Dendritic cell treated with granulocyte-macrophage colony-stimulating factor and Interleukin-4, amounts not matched to agents 40 ng/mL and 50 ng/mL, for 4 days (primary cell): Measurements from ENCODE around the gene ZNF429.
A peak's percentile ranks its signal among the peaks of the same experiment; 100 is the strongest.
"Not testable (repeated sequence)": the region's sequence is repeated elsewhere in the genome, so short reads cannot be mapped to it uniquely, and the experiment has no call there.

Experiments used
- H3K27ac Mint-ChIP-seq: one replicate; pipeline ENCODE4 v1.8.0; 2022; ENCODE audit warnings: mild to moderate bottlenecking, mixed read lengths
- H3K27me3 Mint-ChIP-seq: one replicate; pipeline ENCODE4 v1.8.0; 2022; ENCODE audit warnings: mild to moderate bottlenecking, mixed read lengths
- H3K36me3 Mint-ChIP-seq: one replicate; pipeline ENCODE4 v1.8.0; 2022; ENCODE audit warnings: low read depth, mixed read lengths
- H3K4me1 Mint-ChIP-seq: one replicate; pipeline ENCODE4 v1.8.0; 2022; ENCODE audit warnings: low read depth, mixed read lengths
- H3K4me3 Mint-ChIP-seq: one replicate; pipeline ENCODE4 v1.8.0; 2022; ENCODE audit warnings: mild to moderate bottlenecking, moderate library complexity, mixed read lengths
- H3K9me3 Mint-ChIP-seq: one replicate; pipeline ENCODE4 v1.8.0; 2022; ENCODE audit warnings: mixed read lengths
- intact Hi-C: fragments of 100-400 bp; cut with micrococcal nuclease; formaldehyde crosslinking; loops from one replicate; pipeline ENCODE4 v1.15.0; 2022

ZNF429 gene

GRCh38 chr19:21505459-21506451 lies at the start of gene ZNF429:
Gene ZNF429 (plus strand): TSS chr19:21505602. CDS start chr19:21505772, 170 bp downstream.
- Mint-ChIP-seq H3K36me3 (peaks cover 47% of the 10 kb centered on the region), H3K9me3 (peaks cover 15% of the 10 kb centered on the region), H3K4me1 (peaks cover 9% of the 10 kb centered on the region)

GRCh38 chr19:21460686-21461085 lies 44.7 kb upstream of the ZNF429 start:
- peaks cover 37% of the 10 kb centered on the region for H3K9me3 Mint-ChIP-seq

More at GRCh38 chr19:21505459-21506451, at the start of gene ZNF429:
- peak within 1 kb of the TSS; percentile 99 for H3K4me3 Mint-ChIP-seq
- intact Hi-C loops, result loop anchor here (2.0 kb wide), 2 partner anchors 31 to 63 kb away; no protein-coding TSS in a partner anchor
- H3K27ac Mint-ChIP-seq, result peak within 1 kb of the TSS; percentile 97
- no peaks in the 10 kb centered on the region for H3K27me3 Mint-ChIP-seq

DNA sequence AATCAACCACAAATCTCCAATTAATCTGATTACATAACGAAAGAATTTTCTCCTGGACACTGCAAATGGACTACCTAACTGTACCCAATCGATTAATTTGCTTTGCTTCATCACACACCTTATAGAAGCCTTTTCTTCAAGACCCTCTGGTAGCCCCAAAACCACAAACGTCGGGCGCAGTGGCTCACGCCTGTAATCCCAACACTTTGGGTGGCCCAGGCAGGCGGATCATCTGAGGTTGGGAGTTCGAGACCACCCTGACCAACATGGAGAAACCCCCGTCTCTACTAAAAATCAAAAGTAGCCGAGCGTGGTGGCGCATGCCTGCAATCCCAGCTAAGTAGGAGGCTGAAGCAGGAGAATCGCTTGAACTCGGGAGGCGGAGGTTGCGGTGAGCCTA lies 42.9 kb upstream of the ZNF429 start:
- Mint-ChIP-seq H3K27ac (no peak overlapping the region), H3K9me3 (peaks cover 32% of the 10 kb centered on the region), H3K4me3 (no peak overlapping the region), H3K36me3 (peaks cover 9% of the 10 kb centered on the region), H3K27me3 (peaks cover 8% of the 10 kb centered on the region), H3K4me1 (peaks cover 11% of the 10 kb centered on the region)
- intact Hi-C loops, result no loop called here

More at GRCh38 chr19:21460686-21461085, 44.7 kb upstream of the ZNF429 start:
- H3K27ac Mint-ChIP-seq, result no peak overlapping the region
- peaks cover 11% of the 10 kb centered on the region for H3K4me1 Mint-ChIP-seq
- peaks cover 9% of the 10 kb centered on the region for H3K36me3 Mint-ChIP-seq
- intact Hi-C loops, result no loop called here
- no peak overlapping the region for H3K4me3 Mint-ChIP-seq
- peaks cover 8% of the 10 kb centered on the region for H3K27me3 Mint-ChIP-seq

- Mint-ChIP-seq H3K27ac (peak overlapping the region; percentile 25), H3K4me3 (peak overlapping the region; percentile 69), H3K4me1 (peaks cover 11% of the 10 kb centered on the region), H3K27me3 (peaks cover 8% of the 10 kb centered on the region), H3K9me3 (peaks cover 24% of the 10 kb centered on the region), H3K36me3 (peaks cover 9% of the 10 kb centered on the region)
- intact Hi-C loops, result no loop called here
Observed at GRCh38 chr19:21463449-21464105, 41.8 kb upstream of the ZNF429 start.

GRCh38 chr19:21466627-21467026 lies 38.8 kb upstream of the ZNF429 start:
- Mint-ChIP-seq H3K4me3 (no peak overlapping the region), H3K27me3 (peaks cover 9% of the 10 kb centered on the region), H3K4me1 (peaks cover 11% of the 10 kb centered on the region)

GRCh38 chr19:21468791-21469190 lies 36.6 kb upstream of the ZNF429 start:
- Mint-ChIP-seq H3K9me3 (no peaks in the 10 kb centered on the region), H3K36me3 (no peaks in the 10 kb centered on the region), H3K27me3 (peaks cover 1% of the 10 kb centered on the region), H3K27ac (no peak overlapping the region), H3K4me3 (no peak overlapping the region), H3K4me1 (peaks cover 3% of the 10 kb centered on the region)
- intact Hi-C loops, result no loop called here

More at GRCh38 chr19:21466627-21467026, 38.8 kb upstream of the ZNF429 start:
- H3K27ac Mint-ChIP-seq, result no peak overlapping the region
- H3K9me3 Mint-ChIP-seq, result peaks cover 9% of the 10 kb centered on the region
- H3K36me3 Mint-ChIP-seq, result no peaks in the 10 kb centered on the region
- intact Hi-C loops, result no loop called here

GRCh38 chr19:21472507-21472906 lies 32.9 kb upstream of the ZNF429 start:
- H3K27ac Mint-ChIP-seq, result no peak overlapping the region
- intact Hi-C loops, result no loop called here
- no peak overlapping the region for H3K4me3 Mint-ChIP-seq
- no peaks in the 10 kb centered on the region for H3K9me3 Mint-ChIP-seq
- no peaks in the 10 kb centered on the region for H3K36me3 Mint-ChIP-seq
- no peaks in the 10 kb centered on the region for H3K4me1 Mint-ChIP-seq
- H3K27me3 Mint-ChIP-seq, result peaks cover 1% of the 10 kb centered on the region

DNA sequence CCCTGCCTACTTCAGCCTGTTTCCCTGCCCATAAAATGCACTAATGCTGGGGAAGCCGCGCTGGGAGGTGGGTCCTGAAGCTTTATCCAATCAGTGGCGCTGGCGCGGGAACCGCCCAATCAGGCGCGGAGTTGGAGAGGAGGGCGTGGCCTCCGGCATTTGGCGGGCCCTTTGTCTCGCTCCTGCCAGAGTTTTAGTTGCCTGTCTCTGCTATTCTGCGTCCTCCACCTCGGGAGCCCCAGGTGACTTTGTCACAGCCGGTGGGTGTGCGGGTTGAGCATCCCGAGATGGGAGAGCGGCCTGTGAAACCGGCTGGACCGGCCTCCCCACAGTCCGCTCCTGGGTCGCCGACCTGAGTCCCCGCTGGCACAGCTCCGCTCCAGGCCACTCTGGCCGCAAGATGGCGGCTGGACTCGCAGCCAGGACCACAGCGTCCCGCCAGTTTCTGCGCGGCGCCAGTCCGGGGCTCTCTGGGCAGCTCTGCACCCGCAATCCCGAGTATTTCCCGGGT lies 30.7 kb upstream of the ZNF429 start:
- no peaks in the 10 kb centered on the region for H3K4me1 Mint-ChIP-seq
- intact Hi-C loops, result loop anchor here (2.0 kb wide), 1 partner anchor 30 kb away; the partner anchor contains the start of gene ZNF429
- peak overlapping the region; percentile 37 for H3K27ac Mint-ChIP-seq
- peak overlapping the region; percentile 87 for H3K4me3 Mint-ChIP-seq
- peaks cover 1% of the 10 kb centered on the region for H3K27me3 Mint-ChIP-seq
- H3K9me3 Mint-ChIP-seq, result no peaks in the 10 kb centered on the region
- no peaks in the 10 kb centered on the region for H3K36me3 Mint-ChIP-seq

GRCh38 chr19:21482361-21482760 lies 23.0 kb upstream of the ZNF429 start:
- not testable (repeated sequence) for H3K27me3 Mint-ChIP-seq, H3K27ac Mint-ChIP-seq, H3K4me1 Mint-ChIP-seq, H3K4me3 Mint-ChIP-seq
- intact Hi-C loops, result loop anchor here (1.0 to 5.0 kb wide), 2 partner anchors 215 to 280 kb away; no protein-coding TSS in a partner anchor
- H3K9me3 Mint-ChIP-seq, result peaks cover 21% of the 10 kb centered on the region
- peaks cover 10% of the 10 kb centered on the region for H3K36me3 Mint-ChIP-seq

GRCh38 chr19:21482863-21483276 lies 22.5 kb upstream of the ZNF429 start:
- no peak overlapping the region for H3K27ac Mint-ChIP-seq

GRCh38 chr19:21483589-21484170 lies 21.7 kb upstream of the ZNF429 start:
- no peaks in the 10 kb centered on the region for H3K27me3 Mint-ChIP-seq
- H3K4me3 Mint-ChIP-seq, result no peak overlapping the region
- no peaks in the 10 kb centered on the region for H3K4me1 Mint-ChIP-seq
- intact Hi-C loops, result loop anchor here (5.0 kb wide), 1 partner anchor 214 kb away; no protein-coding TSS in a partner anchor
- peaks cover 31% of the 10 kb centered on the region for H3K9me3 Mint-ChIP-seq
- H3K27ac Mint-ChIP-seq, result no peak overlapping the region
- H3K36me3 Mint-ChIP-seq, result peaks cover 10% of the 10 kb centered on the region

More at GRCh38 chr19:21482863-21483276, 22.5 kb upstream of the ZNF429 start:
- H3K4me3 Mint-ChIP-seq, result no peak overlapping the region
- no peaks in the 10 kb centered on the region for H3K27me3 Mint-ChIP-seq
- peaks cover 10% of the 10 kb centered on the region for H3K36me3 Mint-ChIP-seq
- no peaks in the 10 kb centered on the region for H3K4me1 Mint-ChIP-seq
- intact Hi-C loops, result loop anchor here (1.0 to 5.0 kb wide), 2 partner anchors 214 to 281 kb away; no protein-coding TSS in a partner anchor
- H3K9me3 Mint-ChIP-seq, result peaks cover 26% of the 10 kb centered on the region

DNA sequence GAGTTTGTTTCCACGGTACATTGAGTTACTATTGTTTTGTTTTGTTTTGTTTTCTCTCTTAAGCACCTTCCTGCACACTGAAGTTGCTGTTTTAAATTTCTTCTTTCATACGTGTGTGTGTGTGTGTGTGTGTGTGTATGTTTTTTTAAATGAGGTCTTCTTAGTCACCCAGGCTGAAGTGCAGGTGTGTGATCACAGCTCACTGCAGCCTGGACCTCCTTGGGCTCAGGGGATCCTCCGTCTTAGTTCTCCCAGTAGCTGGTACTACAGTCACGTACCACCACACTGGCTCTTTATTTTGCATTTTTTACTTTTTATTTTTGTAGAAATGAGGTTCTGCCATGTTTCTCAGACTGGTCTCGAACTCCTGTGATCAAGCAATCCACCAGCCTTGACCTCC lies 20.8 kb upstream of the ZNF429 start:
- Mint-ChIP-seq H3K36me3 (peaks cover 10% of the 10 kb centered on the region), H3K27ac (no peak overlapping the region), H3K27me3 (no peaks in the 10 kb centered on the region), H3K4me1 (no peaks in the 10 kb centered on the region), H3K9me3 (peaks cover 31% of the 10 kb centered on the region), H3K4me3 (no peak overlapping the region)
- intact Hi-C loops, result loop anchor here (5.0 kb wide), 1 partner anchor 213 kb away; no protein-coding TSS in a partner anchor

- Mint-ChIP-seq H3K27ac (no peak overlapping the region), H3K27me3 (no peaks in the 10 kb centered on the region), H3K36me3 (peaks cover 10% of the 10 kb centered on the region), H3K4me1 (no peaks in the 10 kb centered on the region), H3K9me3 (peaks cover 31% of the 10 kb centered on the region), H3K4me3 (no peak overlapping the region)
- intact Hi-C loops, result no loop called here
Observed at GRCh38 chr19:21485926-21486325, 19.5 kb upstream of the ZNF429 start.
